Liver (tissue), 9 donors: ENCODE data around the gene AP2A2. TPM values are rescaled to one million over a fixed set of nuclear protein-coding genes. Genes with fewer than 3 reads are reported as not detected.

Experiments used
- DNase-seq: peaks from one replicate; pipeline ENCODE4 v3.0.0-alpha.2; 2017; ENCODE audit warnings: low spot score
- H3K27ac ChIP-seq, 2 donors: one replicate each; pipeline ENCODE4 v1.7.0; 2013; ENCODE audit warnings: inconsistent platforms in 2 of 2, low read length in 2 of 2, control low read depth in 1 of 2, low read depth in 1 of 2, mild to moderate bottlenecking in 1 of 2
- H3K27me3 ChIP-seq, 4 donors: one replicate each; pipeline versions ENCODE4 v1.6.1 to v1.7.0; 2013; ENCODE audit warnings: low read length in 3 of 4, inconsistent platforms in 1 of 4, mild to moderate bottlenecking in 1 of 4, moderate library complexity in 1 of 4; ENCODE audit not compliant: control insufficient read depth in 4 of 4, insufficient read depth in 4 of 4
- H3K36me3 ChIP-seq, 4 donors: one replicate each; pipeline versions ENCODE4 v1.6.1 to v1.7.0; 2013; ENCODE audit warnings: low read length in 3 of 4, mild to moderate bottlenecking in 3 of 4, low read depth in 1 of 4, moderate library complexity in 1 of 4; ENCODE audit not compliant: control insufficient read depth in 4 of 4, insufficient read depth in 3 of 4
- H3K4me1 ChIP-seq, 4 donors: one replicate each; pipeline versions ENCODE4 v1.6.1 to v1.7.0; 2013; ENCODE audit warnings: low read length in 3 of 4, mild to moderate bottlenecking in 3 of 4, moderate library complexity in 1 of 4; ENCODE audit not compliant: control insufficient read depth in 4 of 4, insufficient read depth in 4 of 4
- H3K4me3 ChIP-seq, 3 donors: one replicate each; pipeline versions ENCODE4 v1.6.1 to v1.7.0; 2013; ENCODE audit warnings: low read length in 3 of 3, control low read depth in 1 of 3, low read depth in 1 of 3, mild to moderate bottlenecking in 1 of 3
- H3K9ac ChIP-seq, 2 donors: one replicate each; pipeline ENCODE4 v1.7.0; 2013; ENCODE audit warnings: low read length in 2 of 2, mild to moderate bottlenecking in 2 of 2, moderate library complexity in 2 of 2, control low read depth in 1 of 2, low read depth in 1 of 2
- H3K9me3 ChIP-seq, 4 donors: one replicate each; pipeline versions ENCODE4 v1.6.1 to v1.7.0; 2013; ENCODE audit warnings: low read length in 3 of 4; ENCODE audit not compliant: control insufficient read depth in 4 of 4
- EGR1 ChIP-seq, 2 donors: IDR thresholded peaks; 2 replicates each; pipeline ENCODE4 v1.6.1; 2016 to 2018; ENCODE audit warnings: antibody characterized with exemption in 2 of 2, low read depth in 2 of 2
- FOXA1 ChIP-seq: IDR thresholded peaks from 2 replicates; pipeline ENCODE4 v1.6.1; 2016; ENCODE audit warnings: antibody characterized with exemption
- FOXA2 ChIP-seq: IDR thresholded peaks from 2 replicates; pipeline ENCODE4 v1.6.1; 2016; ENCODE audit warnings: antibody characterized with exemption
- HNF4A ChIP-seq, 2 donors: conservative IDR thresholded peaks; 2 replicates each; pipeline ENCODE4 v1.6.1; 2016; ENCODE audit warnings: antibody characterized with exemption in 2 of 2, mild to moderate bottlenecking in 2 of 2
- HNF4G ChIP-seq: IDR thresholded peaks from 2 replicates; pipeline ENCODE4 v1.6.1; 2016; ENCODE audit warnings: antibody characterized with exemption
- NR2F2 ChIP-seq: IDR thresholded peaks from 2 replicates; pipeline ENCODE4 v1.6.1; 2016; ENCODE audit warnings: antibody characterized with exemption
- RAD21 ChIP-seq, 2 donors: IDR thresholded peaks; 2 replicates each; pipeline ENCODE4 v1.6.1; 2016; ENCODE audit warnings: antibody characterized with exemption in 2 of 2, mild to moderate bottlenecking in 2 of 2
- RXRA ChIP-seq, 2 donors: IDR thresholded peaks; 2 replicates each; pipeline ENCODE4 v1.6.1; 2017 to 2018; ENCODE audit warnings: antibody characterized with exemption in 2 of 2, mild to moderate bottlenecking in 1 of 2
- SP1 ChIP-seq: IDR thresholded peaks from 2 replicates; pipeline ENCODE4 v1.6.1; 2018; ENCODE audit warnings: antibody characterized with exemption, mild to moderate bottlenecking
- TAF1 ChIP-seq: conservative IDR thresholded peaks from 2 replicates; pipeline ENCODE4 v1.6.1; 2016; ENCODE audit warnings: antibody characterized with exemption, mild to moderate bottlenecking
- YY1 ChIP-seq: IDR thresholded peaks from 2 replicates; pipeline ENCODE4 v1.6.1; 2016; ENCODE audit warnings: antibody characterized with exemption, mild to moderate bottlenecking
- WGBS: extraction: QIAGEN DNeasy Blood & Tissue Kit; methylation state at CpG from one replicate; pipeline ENCODE4 v1.1.7; 2013; 5-methylcytosine and 5-hydroxymethylcytosine counted together
- polyA plus RNA-seq, 2 donors: library from polyadenylated mRNA; stranded (reverse) in 1 of 2; unstranded in 1 of 2; fragments of 200-250 nt in 1 of 2; fragments of >200 nt in 1 of 2; fragmentation: Nextera tagmentation in 1 of 2; extraction: Ambion mirVana in 1 of 2; gene quantifications; one replicate each; pipeline versions ENCODE4 v1.2.1 to v1.2.3, GENCODE V29; 2013 to 2015
- total RNA-seq, 2 donors: library from RNA; depleted of rRNA; stranded (reverse); fragments of >200 nt; gene quantifications; one replicate each; pipeline ENCODE4 v1.2.3, GENCODE V29; 2014
- TF ChIP-seq, protein P1 (sequence below): IDR thresholded peaks from 2 replicates; pipeline ENCODE4 v1.6.1; 2016; ENCODE audit warnings: antibody characterized with exemption
- TF ChIP-seq, protein P2 (sequence below): fragments of 150-350 bp; IDR thresholded peaks from 2 replicates; pipeline ENCODE4 v1.5.1; 2017; ENCODE audit warnings: improper control_type of control experiment, low read depth, low read length; ENCODE audit not compliant: missing input control
- TF ChIP-seq, protein P3 (sequence below): IDR thresholded peaks from 2 replicates; pipeline ENCODE4 v1.6.1; 2016; ENCODE audit warnings: antibody characterized with exemption
- TF ChIP-seq, protein P4 (sequence below): IDR thresholded peaks from 2 replicates; pipeline ENCODE4 v1.6.1; 2016; ENCODE audit warnings: antibody characterized with exemption, mild to moderate bottlenecking
- donor health status: healthy.
- donor health status: healthy.
- donor health status: healthy.
- donor health status: healthy.
- donor health status: healthy.

The AP2A2 gene
- total and polyA plus RNA-seq, 4 donors: 20.5 to 39.7 (median 23.8) TPM

DNA sequence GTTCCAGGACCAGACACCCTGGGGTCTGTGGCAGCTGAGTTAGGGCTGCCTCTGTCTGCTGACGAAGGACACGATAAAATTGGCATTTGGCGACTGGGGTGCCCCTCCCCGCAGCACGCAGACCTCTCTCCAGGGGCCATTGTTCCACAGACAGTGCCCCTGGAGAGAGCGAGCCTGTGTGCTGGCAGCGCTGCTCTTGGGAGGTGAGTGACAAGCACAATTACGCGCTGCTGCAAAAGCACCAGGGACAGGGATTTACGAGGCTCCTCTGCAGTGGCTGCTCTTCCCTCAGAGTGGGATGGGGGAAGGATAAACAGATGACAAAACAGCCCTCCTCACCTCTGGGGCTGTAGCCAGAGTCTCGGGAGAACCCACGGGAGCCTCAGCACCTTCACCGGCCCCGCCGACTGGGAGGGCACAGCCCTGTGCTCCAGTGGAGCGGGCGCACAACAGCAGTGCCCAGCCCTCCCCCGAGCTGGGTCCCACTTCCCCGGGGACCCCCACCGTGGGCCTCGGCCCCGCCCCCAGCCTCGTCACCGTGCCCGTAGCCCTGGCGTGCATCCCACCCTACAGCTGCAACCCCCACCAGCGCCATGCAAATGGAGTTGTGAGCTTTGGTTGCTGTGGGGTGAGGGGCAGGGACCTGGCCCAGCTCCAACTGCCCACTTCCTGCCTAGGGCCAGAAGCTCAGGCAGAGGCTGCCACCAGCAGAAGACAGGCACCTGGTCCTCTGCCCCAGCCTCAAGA lies 34.7 kb upstream of the AP2A2 start:
- TF ChIP-seq RXRA (IDR thresholded peaks at IDR 0.05) (no peak), YY1 (no peak), NR2F2 (no peak), EGR1 (IDR thresholded peaks at IDR 0.05; ENCODE audit: low read depth in 2 of 2) (no peak), FOXA1 (no peak), FOXA2 (no peak), HNF4G (no peak), TAF1 (no peak)
- TF ChIP-seq, protein P1, sequence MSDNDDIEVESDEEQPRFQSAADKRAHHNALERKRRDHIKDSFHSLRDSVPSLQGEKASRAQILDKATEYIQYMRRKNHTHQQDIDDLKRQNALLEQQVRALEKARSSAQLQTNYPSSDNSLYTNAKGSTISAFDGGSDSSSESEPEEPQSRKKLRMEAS: no peak
- TF ChIP-seq, protein P2, sequence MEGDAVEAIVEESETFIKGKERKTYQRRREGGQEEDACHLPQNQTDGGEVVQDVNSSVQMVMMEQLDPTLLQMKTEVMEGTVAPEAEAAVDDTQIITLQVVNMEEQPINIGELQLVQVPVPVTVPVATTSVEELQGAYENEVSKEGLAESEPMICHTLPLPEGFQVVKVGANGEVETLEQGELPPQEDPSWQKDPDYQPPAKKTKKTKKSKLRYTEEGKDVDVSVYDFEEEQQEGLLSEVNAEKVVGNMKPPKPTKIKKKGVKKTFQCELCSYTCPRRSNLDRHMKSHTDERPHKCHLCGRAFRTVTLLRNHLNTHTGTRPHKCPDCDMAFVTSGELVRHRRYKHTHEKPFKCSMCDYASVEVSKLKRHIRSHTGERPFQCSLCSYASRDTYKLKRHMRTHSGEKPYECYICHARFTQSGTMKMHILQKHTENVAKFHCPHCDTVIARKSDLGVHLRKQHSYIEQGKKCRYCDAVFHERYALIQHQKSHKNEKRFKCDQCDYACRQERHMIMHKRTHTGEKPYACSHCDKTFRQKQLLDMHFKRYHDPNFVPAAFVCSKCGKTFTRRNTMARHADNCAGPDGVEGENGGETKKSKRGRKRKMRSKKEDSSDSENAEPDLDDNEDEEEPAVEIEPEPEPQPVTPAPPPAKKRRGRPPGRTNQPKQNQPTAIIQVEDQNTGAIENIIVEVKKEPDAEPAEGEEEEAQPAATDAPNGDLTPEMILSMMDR: no peak
- TF ChIP-seq, protein P3, sequence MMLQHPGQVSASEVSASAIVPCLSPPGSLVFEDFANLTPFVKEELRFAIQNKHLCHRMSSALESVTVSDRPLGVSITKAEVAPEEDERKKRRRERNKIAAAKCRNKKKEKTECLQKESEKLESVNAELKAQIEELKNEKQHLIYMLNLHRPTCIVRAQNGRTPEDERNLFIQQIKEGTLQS: no peak
- TF ChIP-seq, protein P4, sequence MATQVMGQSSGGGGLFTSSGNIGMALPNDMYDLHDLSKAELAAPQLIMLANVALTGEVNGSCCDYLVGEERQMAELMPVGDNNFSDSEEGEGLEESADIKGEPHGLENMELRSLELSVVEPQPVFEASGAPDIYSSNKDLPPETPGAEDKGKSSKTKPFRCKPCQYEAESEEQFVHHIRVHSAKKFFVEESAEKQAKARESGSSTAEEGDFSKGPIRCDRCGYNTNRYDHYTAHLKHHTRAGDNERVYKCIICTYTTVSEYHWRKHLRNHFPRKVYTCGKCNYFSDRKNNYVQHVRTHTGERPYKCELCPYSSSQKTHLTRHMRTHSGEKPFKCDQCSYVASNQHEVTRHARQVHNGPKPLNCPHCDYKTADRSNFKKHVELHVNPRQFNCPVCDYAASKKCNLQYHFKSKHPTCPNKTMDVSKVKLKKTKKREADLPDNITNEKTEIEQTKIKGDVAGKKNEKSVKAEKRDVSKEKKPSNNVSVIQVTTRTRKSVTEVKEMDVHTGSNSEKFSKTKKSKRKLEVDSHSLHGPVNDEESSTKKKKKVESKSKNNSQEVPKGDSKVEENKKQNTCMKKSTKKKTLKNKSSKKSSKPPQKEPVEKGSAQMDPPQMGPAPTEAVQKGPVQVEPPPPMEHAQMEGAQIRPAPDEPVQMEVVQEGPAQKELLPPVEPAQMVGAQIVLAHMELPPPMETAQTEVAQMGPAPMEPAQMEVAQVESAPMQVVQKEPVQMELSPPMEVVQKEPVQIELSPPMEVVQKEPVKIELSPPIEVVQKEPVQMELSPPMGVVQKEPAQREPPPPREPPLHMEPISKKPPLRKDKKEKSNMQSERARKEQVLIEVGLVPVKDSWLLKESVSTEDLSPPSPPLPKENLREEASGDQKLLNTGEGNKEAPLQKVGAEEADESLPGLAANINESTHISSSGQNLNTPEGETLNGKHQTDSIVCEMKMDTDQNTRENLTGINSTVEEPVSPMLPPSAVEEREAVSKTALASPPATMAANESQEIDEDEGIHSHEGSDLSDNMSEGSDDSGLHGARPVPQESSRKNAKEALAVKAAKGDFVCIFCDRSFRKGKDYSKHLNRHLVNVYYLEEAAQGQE: no peak
- Histone ChIP-seq H3K27me3 (no peaks in the 10 kb centered on the region), H3K9ac (no peak overlapping the region), H3K36me3 (peaks cover 3 to 29% (median 9%) of the 10 kb centered on the region in 4 donors), H3K4me3 (no peak overlapping the region), H3K9me3 (no peaks in the 10 kb centered on the region), H3K27ac (no peak overlapping the region), H3K4me1 (no peaks in the 10 kb centered on the region)
- WGBS: 90% methylated on average over 27 of the region's 27 CpGs
- no peak for DNase-seq

DNA sequence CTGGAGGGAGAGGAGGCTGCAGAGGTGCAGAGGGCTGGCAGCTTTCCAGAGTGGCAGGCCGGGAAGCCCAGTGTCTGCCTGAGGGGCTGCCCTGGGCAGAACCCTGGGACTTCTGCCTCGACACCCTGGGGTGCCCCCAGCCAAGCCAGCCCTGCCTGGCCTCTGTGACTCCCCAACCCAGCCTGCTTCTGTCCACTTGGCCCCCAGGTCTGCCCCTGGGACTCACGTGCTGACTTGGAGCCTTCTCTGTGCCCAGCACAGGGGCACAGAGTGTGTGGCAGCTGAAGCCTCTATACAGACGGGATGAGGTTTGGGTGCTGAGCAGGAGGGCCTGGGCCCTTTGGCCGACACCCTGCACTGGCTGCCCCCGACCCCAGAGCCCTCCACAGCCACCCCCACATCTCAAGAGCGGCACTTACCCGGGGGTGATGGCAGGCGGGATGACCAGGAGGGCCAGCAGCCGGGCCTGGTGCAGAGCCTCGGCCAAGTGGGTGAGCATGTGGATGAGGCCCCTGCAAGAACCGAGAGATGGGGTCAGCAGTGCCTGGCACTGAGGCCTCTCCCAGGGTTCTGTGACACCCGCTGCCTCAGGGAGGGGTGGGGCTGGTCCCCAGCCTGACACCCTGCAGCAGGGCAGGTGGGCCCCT lies 32.5 kb upstream of the AP2A2 start:
- Histone ChIP-seq H3K27ac (no peak overlapping the region), H3K27me3 (no peaks in the 10 kb centered on the region), H3K9me3 (no peaks in the 10 kb centered on the region), H3K4me3 (no peak overlapping the region), H3K36me3 (peaks cover 2 to 24% (median 7%) of the 10 kb centered on the region in 4 donors), H3K9ac (no peak overlapping the region), H3K4me1 (no peaks in the 10 kb centered on the region)
- 93% methylated on average over 13 of the region's 13 CpGs for WGBS
- DNase-seq: no peak
- no peak for TF ChIP-seq RAD21 (IDR thresholded peaks at IDR 0.05)
- TF ChIP-seq, protein P1: no peak
- no peak for TF ChIP-seq SP1
- TF ChIP-seq HNF4A (conservative IDR thresholded peaks at IDR 0.05): no peak
- TF ChIP-seq, protein P4: no peak
- TF ChIP-seq, protein P2: no peak
- no peak for TF ChIP-seq FOXA1
- no peak for TF ChIP-seq YY1
- TF ChIP-seq NR2F2: no peak
- TF ChIP-seq, protein P3: no peak
